HUDEP-2 (cell line): ENCODE results near the gene MTHFD1L.

Experiments
- DNase-seq, 76 experiments: peaks; one replicate each; lab custom pipeline; 2025; ENCODE audit not compliant: unreplicated experiment in 76 of 76; lab: John Stamatoyannopoulos, UW

MTHFD1L gene

GRCh38 chr6:150930841-150931240 lies 65.3 kb downstream of the MTHFD1L start:
- no peak for DNase-seq

GRCh38 chr6:150931405-150931804 lies 65.9 kb downstream of the MTHFD1L start:
- no peak for DNase-seq

- DNase-seq, result no peak
Measured at GRCh38 chr6:150932996-150933395, 67.5 kb downstream of the MTHFD1L start.

- no peak for DNase-seq
Measured at GRCh38 chr6:150934380-150934779, 68.9 kb downstream of the MTHFD1L start.

GRCh38 chr6:150936021-150936555 lies 70.6 kb downstream of the MTHFD1L start:
- no peak for DNase-seq

- no peak for DNase-seq
Measured at GRCh38 chr6:150937132-150937906, 71.8 kb downstream of the MTHFD1L start.

GRCh38 chr6:150939399-150939798 lies 73.9 kb downstream of the MTHFD1L start:
- no peak for DNase-seq

- DNase-seq, result no peak
Measured at GRCh38 chr6:150940941-150941340, 75.4 kb downstream of the MTHFD1L start.

GRCh38 chr6:150949526-150949925 lies 84.0 kb downstream of the MTHFD1L start:
- no peak for DNase-seq

- no peak for DNase-seq
Measured at GRCh38 chr6:150953851-150954250, 88.3 kb downstream of the MTHFD1L start.

- no peak for DNase-seq
Measured at GRCh38 chr6:150959166-150959565, 93.7 kb downstream of the MTHFD1L start.

- no peak for DNase-seq
Measured at GRCh38 chr6:150962436-150962835, 96.9 kb downstream of the MTHFD1L start.

GRCh38 chr6:150964765-150965164 lies 99.3 kb downstream of the MTHFD1L start:
- no peak for DNase-seq

- no peak for DNase-seq
Measured at GRCh38 chr6:150966786-150967185, 101.3 kb downstream of the MTHFD1L start.

- DNase-seq, result no peak
Measured at GRCh38 chr6:150967381-150967780, 101.9 kb downstream of the MTHFD1L start.

- DNase-seq, result no peak
Measured at GRCh38 chr6:150967910-150968309, 102.4 kb downstream of the MTHFD1L start.

- no peak for DNase-seq
Measured at GRCh38 chr6:150969901-150970300, 104.4 kb downstream of the MTHFD1L start.

- no peak for DNase-seq
Measured at GRCh38 chr6:150971219-150971618, 105.7 kb downstream of the MTHFD1L start.

- DNase-seq, result no peak
Measured at GRCh38 chr6:150975136-150975535, 109.6 kb downstream of the MTHFD1L start.

GRCh38 chr6:150977281-150977680 lies 111.8 kb downstream of the MTHFD1L start:
- no peak for DNase-seq

GRCh38 chr6:150978624-150979023 lies 113.1 kb downstream of the MTHFD1L start:
- DNase-seq, result no peak

- DNase-seq, result no peak
Measured at GRCh38 chr6:150979826-150980350, 114.4 kb downstream of the MTHFD1L start.
